MM.1S (cell line): ENCODE results near the gene MOB2.

Experiments
- EZH2phosphoT487 ChIP-seq: fragments of 300-600 bp; sonication (generic); IDR thresholded peaks from 2 replicates; pipeline ENCODE4 v1.6.1; 2018; ENCODE audit warnings: antibody characterized with exemption, low read length
- TF ChIP-seq, protein P1 (sequence below): fragments of 300-600 bp; sonication (generic); IDR thresholded peaks from 2 replicates; pipeline ENCODE4 v1.5.1; 2016; ENCODE audit warnings: antibody characterized with exemption, low read length, mixed read lengths

DNA sequence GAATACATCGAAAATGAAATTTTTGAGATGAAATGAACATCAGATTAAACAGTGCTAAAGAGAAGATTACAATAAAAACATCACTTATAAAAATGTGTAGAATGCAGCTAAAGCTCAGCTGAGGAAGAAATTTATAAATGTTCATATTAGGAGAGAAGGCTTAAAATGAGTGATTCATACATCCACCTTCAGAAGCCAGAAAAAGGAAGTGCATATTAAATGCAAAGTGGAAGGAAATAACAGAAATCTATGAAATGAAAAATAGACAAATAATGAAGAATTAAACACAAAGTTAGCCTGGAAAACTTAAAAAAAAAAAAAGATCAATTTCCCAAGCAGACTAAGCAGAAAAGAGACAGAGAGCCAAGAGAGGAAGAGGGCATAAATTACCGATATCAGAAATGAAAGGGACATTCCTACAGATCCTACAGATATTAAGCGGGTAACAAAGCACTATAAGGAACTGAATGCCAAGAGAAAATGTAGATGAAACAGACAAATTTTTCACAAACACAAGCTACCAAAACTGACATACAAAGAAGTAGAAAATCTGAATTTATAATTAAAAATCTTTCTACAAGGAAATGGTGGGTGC, 7.2 kb upstream of the MOB2 start:
- no peak for TF ChIP-seq EZH2phosphoT487
- TF ChIP-seq, protein P1, sequence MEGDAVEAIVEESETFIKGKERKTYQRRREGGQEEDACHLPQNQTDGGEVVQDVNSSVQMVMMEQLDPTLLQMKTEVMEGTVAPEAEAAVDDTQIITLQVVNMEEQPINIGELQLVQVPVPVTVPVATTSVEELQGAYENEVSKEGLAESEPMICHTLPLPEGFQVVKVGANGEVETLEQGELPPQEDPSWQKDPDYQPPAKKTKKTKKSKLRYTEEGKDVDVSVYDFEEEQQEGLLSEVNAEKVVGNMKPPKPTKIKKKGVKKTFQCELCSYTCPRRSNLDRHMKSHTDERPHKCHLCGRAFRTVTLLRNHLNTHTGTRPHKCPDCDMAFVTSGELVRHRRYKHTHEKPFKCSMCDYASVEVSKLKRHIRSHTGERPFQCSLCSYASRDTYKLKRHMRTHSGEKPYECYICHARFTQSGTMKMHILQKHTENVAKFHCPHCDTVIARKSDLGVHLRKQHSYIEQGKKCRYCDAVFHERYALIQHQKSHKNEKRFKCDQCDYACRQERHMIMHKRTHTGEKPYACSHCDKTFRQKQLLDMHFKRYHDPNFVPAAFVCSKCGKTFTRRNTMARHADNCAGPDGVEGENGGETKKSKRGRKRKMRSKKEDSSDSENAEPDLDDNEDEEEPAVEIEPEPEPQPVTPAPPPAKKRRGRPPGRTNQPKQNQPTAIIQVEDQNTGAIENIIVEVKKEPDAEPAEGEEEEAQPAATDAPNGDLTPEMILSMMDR, result no peak
